Measurements from ENCODE around the gene LRRC3C. TPM values are rescaled to one million over a fixed set of nuclear protein-coding genes. Genes with fewer than 3 reads are reported as not detected.
"Not testable (repeated sequence)": the region's sequence is repeated elsewhere in the genome, so short reads cannot be mapped to it uniquely, and the experiment has no call there.

LRRC3C gene
- total RNA-seq, 1 experiment from 2014 or later, result not detected

- DNase-seq, result peak; percentile 63
- TSS peak; percentile 12 for BruUV-seq (replicated peaks)
- intact Hi-C loops (cut with micrococcal nuclease; ENCODE audit: unreplicated experiment), result no loop called here
- Mint-ChIP-seq H3K4me3 (ENCODE audit: low read depth, unreplicated experiment) (no peak overlapping the region), H3K27me3 (ENCODE audit: unreplicated experiment) (peaks cover 15% of the 10 kb centered on the region), H3K4me1 (ENCODE audit: low read depth, unreplicated experiment) (peaks cover 23% of the 10 kb centered on the region), H3K9me3 (ENCODE audit: low read depth, unreplicated experiment) (no peaks in the 10 kb centered on the region), H3K36me3 (ENCODE audit: insufficient read depth, unreplicated experiment) (peaks cover 8% of the 10 kb centered on the region), H3K27ac (ENCODE audit: unreplicated experiment) (no peak overlapping the region)
- CTCF ChIA-PET, result interaction anchor here (0.5 to 109.6 kb wide), 41 partner anchors 5 to 962 kb away, joined by 3 to 8195 read pairs (median 18); partner anchors contain the start of genes CSF3, ERBB2, GRB7 and GSDMA
- no peak for TF ChIP-seq CTCF (IDR thresholded peaks at IDR 0.05; ENCODE audit: unreplicated experiment)
Measured at GRCh38 chr17:39894681-39895376, 32.7 kb upstream of the LRRC3C start.

- DNase-seq, result peak; percentile 35
- Mint-ChIP-seq H3K9me3 (ENCODE audit: low read depth, unreplicated experiment) (no peaks in the 10 kb centered on the region), H3K36me3 (ENCODE audit: insufficient read depth, unreplicated experiment) (peaks cover 8% of the 10 kb centered on the region), H3K4me1 (ENCODE audit: low read depth, unreplicated experiment) (peaks cover 12% of the 10 kb centered on the region), H3K4me3 (ENCODE audit: low read depth, unreplicated experiment) (no peak overlapping the region), H3K27me3 (ENCODE audit: unreplicated experiment) (peaks cover 2% of the 10 kb centered on the region), H3K27ac (ENCODE audit: unreplicated experiment) (no peak overlapping the region)
- no TSS peak for BruUV-seq (replicated peaks)
- intact Hi-C loops (cut with micrococcal nuclease; ENCODE audit: unreplicated experiment), result loop anchor here (2.0 kb wide), 1 partner anchor 83 kb away; the partner anchor contains the start of gene PSMD3
- TF ChIP-seq CTCF (IDR thresholded peaks at IDR 0.05; ENCODE audit: unreplicated experiment), result no peak
- CTCF ChIA-PET, result interaction anchor here (0.7 to 109.6 kb wide), 30 partner anchors 2 to 717 kb away, joined by 3 to 8195 read pairs (median 76); partner anchors contain the start of genes CSF3, ERBB2, GRB7 and GSDMA
Measured at GRCh38 chr17:39898088-39898487, 29.4 kb upstream of the LRRC3C start.

GRCh38 chr17:39899215-39899614 is 28.3 kb upstream of the LRRC3C start:
- TF ChIP-seq CTCF (IDR thresholded peaks at IDR 0.05; ENCODE audit: unreplicated experiment), result no peak
- intact Hi-C loops (cut with micrococcal nuclease; ENCODE audit: unreplicated experiment), result loop anchor here (1.0 to 2.0 kb wide), 5 partner anchors 10 to 117 kb away; partner anchors contain the start of gene PSMD3
- DNase-seq, result peak; percentile 74
- Mint-ChIP-seq H3K9me3 (ENCODE audit: low read depth, unreplicated experiment) (no peaks in the 10 kb centered on the region), H3K27me3 (ENCODE audit: unreplicated experiment) (no peaks in the 10 kb centered on the region), H3K4me1 (ENCODE audit: low read depth, unreplicated experiment) (peaks cover 12% of the 10 kb centered on the region), H3K36me3 (ENCODE audit: insufficient read depth, unreplicated experiment) (peaks cover 8% of the 10 kb centered on the region), H3K27ac (ENCODE audit: unreplicated experiment) (peak overlapping the region; percentile 0), H3K4me3 (ENCODE audit: low read depth, unreplicated experiment) (no peak overlapping the region)
- BruUV-seq (replicated peaks), result no TSS peak
- CTCF ChIA-PET, result interaction anchor here (0.6 to 109.6 kb wide), 42 partner anchors 0 to 1325 kb away, joined by 3 to 8195 read pairs (median 7); partner anchors contain the start of genes CSF3, ERBB2, GRB7 and GSDMA

GRCh38 chr17:39902027-39902426 is 25.5 kb upstream of the LRRC3C start:
- H3K27ac Mint-ChIP-seq (ENCODE audit: unreplicated experiment); H3K4me3 Mint-ChIP-seq (ENCODE audit: low read depth, unreplicated experiment); BruUV-seq (replicated peaks); H3K9me3 Mint-ChIP-seq (ENCODE audit: low read depth, unreplicated experiment); H3K36me3 Mint-ChIP-seq (ENCODE audit: insufficient read depth, unreplicated experiment); H3K27me3 Mint-ChIP-seq (ENCODE audit: unreplicated experiment): not testable (repeated sequence)
- CTCF ChIA-PET, result interaction anchor here (0.6 to 109.6 kb wide), 29 partner anchors 2 to 1491 kb away, joined by 3 to 8195 read pairs (median 20); partner anchors contain the start of genes CSF3, ERBB2, GRB7 and GSDMA
- H3K4me1 Mint-ChIP-seq (ENCODE audit: low read depth, unreplicated experiment), result peaks cover 12% of the 10 kb centered on the region
- intact Hi-C loops (cut with micrococcal nuclease; ENCODE audit: unreplicated experiment), result loop anchor here (10.0 kb wide), 1 partner anchor 773 kb away; no protein-coding TSS in a partner anchor
- peak; percentile 60 for DNase-seq
